ENCODE results near the gene CLPSL2.

DNA sequence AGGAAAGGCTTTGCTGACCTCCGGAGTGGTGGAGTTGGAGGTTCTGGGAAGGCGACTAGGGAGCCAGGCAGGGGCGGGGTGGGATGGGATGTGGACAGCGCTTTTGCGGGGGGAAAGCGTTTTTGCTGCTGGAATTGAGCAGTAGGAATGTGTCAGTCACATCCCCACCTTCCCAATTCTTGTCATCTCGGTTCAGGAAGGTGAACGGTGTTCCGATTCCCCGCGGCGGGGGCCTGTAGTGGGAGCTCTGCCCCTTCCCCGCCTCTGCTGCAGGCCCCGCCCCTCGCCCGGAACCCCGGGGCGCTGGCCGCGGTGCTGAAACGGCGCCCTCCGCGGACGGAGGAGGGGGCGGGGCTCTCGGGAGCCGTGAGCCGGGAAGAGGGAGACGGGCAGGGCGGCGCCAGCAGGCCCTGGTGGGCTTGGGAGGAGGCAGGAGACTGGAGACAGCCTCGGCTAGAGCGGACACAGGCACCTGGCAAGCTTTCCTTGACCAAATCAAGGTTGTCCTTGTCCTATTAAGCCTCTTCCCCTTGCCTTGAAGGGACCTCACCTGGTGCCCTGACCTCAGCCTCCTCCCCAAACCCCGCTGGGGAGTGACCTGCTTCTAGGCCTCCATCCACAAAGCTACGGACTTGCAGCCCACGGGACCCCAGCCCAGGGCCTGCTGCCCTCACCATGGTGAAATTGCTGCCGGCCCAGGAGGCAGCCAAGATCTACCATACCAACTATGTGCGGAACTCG, 28.8 kb downstream of the CLPSL2 start, which contains the start of gene LHFPL5:
- TF ChIP-seq, protein P1, sequence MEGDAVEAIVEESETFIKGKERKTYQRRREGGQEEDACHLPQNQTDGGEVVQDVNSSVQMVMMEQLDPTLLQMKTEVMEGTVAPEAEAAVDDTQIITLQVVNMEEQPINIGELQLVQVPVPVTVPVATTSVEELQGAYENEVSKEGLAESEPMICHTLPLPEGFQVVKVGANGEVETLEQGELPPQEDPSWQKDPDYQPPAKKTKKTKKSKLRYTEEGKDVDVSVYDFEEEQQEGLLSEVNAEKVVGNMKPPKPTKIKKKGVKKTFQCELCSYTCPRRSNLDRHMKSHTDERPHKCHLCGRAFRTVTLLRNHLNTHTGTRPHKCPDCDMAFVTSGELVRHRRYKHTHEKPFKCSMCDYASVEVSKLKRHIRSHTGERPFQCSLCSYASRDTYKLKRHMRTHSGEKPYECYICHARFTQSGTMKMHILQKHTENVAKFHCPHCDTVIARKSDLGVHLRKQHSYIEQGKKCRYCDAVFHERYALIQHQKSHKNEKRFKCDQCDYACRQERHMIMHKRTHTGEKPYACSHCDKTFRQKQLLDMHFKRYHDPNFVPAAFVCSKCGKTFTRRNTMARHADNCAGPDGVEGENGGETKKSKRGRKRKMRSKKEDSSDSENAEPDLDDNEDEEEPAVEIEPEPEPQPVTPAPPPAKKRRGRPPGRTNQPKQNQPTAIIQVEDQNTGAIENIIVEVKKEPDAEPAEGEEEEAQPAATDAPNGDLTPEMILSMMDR (IDR thresholded peaks at IDR 0.05): no peak
- no peak for TF ChIP-seq POLR2A (IDR thresholded peaks at IDR 0.05)

All from Peyer's patch (tissue), 4 donors.